K562 (cell line): ENCODE results near the gene GGT6. TPM values are rescaled to one million over a fixed set of nuclear protein-coding genes. Genes with fewer than 3 reads are reported as not detected.

Source experiments
- BCLAF1 ChIP-seq, 2 experiments: fragments of 450-650 bp in 1 of 2; IDR thresholded peaks; 2 replicates each; pipeline ENCODE4 v1.6.1; 2011 to 2017; ENCODE audit warnings: low read depth in 2 of 2, antibody characterized with exemption in 1 of 2, borderline replicate concordance in 1 of 2, low read length in 1 of 2, mild to moderate bottlenecking in 1 of 2, mixed read lengths in 1 of 2; ENCODE audit not compliant: control insufficient read depth in 1 of 2
- CBFB ChIP-seq: sonication (generic); formaldehyde crosslinking; IDR thresholded peaks from 2 replicates; pipeline ENCODE4 v1.4.0; 2020; ENCODE audit warnings: mild to moderate bottlenecking, missing genetic modification reagents
- EWSR1 ChIP-seq: fragments of 450-650 bp; IDR thresholded peaks from 2 replicates; pipeline ENCODE4 v1.6.1; 2018; ENCODE audit warnings: borderline replicate concordance, mild to moderate bottlenecking, low read depth, moderate library complexity; ENCODE audit not compliant: partially characterized antibody
- RBM39 ChIP-seq: fragments of 200-400 bp; formaldehyde crosslinking; optimal IDR thresholded peaks from 2 replicates; pipeline ENCODE3; 2018; ENCODE audit warnings: low read depth, low read length
- RREB1 ChIP-seq: fragments of 250-450 bp; sonication (Bioruptor Pico); IDR thresholded peaks from 2 replicates; pipeline ENCODE4 v1.4.0; 2020
- SMAD2 ChIP-seq: fragments of 150-350 bp; IDR thresholded peaks from 2 replicates; pipeline ENCODE4 v1.6.1; 2014; ENCODE audit warnings: low read depth, mild to moderate bottlenecking, low read length
- TFAP4 ChIP-seq: sonication (generic); formaldehyde crosslinking; IDR thresholded peaks from 2 replicates; pipeline ENCODE4 v1.8.0; 2022; ENCODE audit warnings: missing genetic modification reagents, mild to moderate bottlenecking, moderate library complexity, borderline replicate concordance
- THRA ChIP-seq: fragments of 450-650 bp; IDR thresholded peaks from 2 replicates; pipeline ENCODE4 v1.6.1; 2017; ENCODE audit warnings: mild to moderate bottlenecking, moderate library complexity
- ZBED1 ChIP-seq: IDR thresholded peaks from 2 replicates; pipeline ENCODE4 v1.6.1; 2014
- ZMIZ1 ChIP-seq, 2 experiments: fragments of 150-350 bp in 1 of 2; IDR thresholded peaks; 2 replicates each; pipeline ENCODE4 v1.6.1; 2012 to 2016; ENCODE audit warnings: low read depth in 2 of 2, low read length in 2 of 2, mild to moderate bottlenecking in 1 of 2, moderate library complexity in 1 of 2
- ZNF830 ChIP-seq: fragments of 250-450 bp; sonication (Bioruptor Pico); IDR thresholded peaks from 2 replicates; pipeline ENCODE4 v1.5.0; 2021; ENCODE audit warnings: mild to moderate bottlenecking
- polyA plus RNA-seq, 8 experiments: library from polyadenylated mRNA; depleted of rRNA in 4 of 8; stranded (reverse) in 5 of 8; unstranded in 3 of 8; fragments of >200 nt; fragmentation: Nextera tagmentation in 2 of 8; fragmentation: Illumina TruSeq in 1 of 8; extraction: Ambion mirVana in 2 of 8; extraction: Trizol in 1 of 8; gene quantifications; 2 replicates each; pipeline versions ENCODE4 v1.2.1 to v1.2.3, GENCODE V29; 2011 to 2014; ENCODE audit warnings: inconsistent platforms in 1 of 8, missing spikeins in 1 of 8
- total RNA-seq, 7 experiments: library from RNA; depleted of rRNA in 6 of 7; stranded (reverse); fragments of >200 nt in 6 of 7; fragmentation: Illumina TruSeq in 2 of 7; extraction: Trizol in 2 of 7; gene quantifications; 2 replicates each; pipeline versions ENCODE4 v1.2.1 to v1.2.3, GENCODE V29; 2011 to 2021; ENCODE audit warnings: low replicate concordance in 1 of 7

The GGT6 gene
- total and polyA plus RNA-seq, 9 of the 15 experiments (the other 6 are each of a cell fraction or from before 2014, with no cell fraction given): 0.09 TPM; not detected in 8

- no peak for TF ChIP-seq RBM39
- no peak for TF ChIP-seq TFAP4 (CRISPR knock-in tag)
- TF ChIP-seq ZNF830 (CRISPR knock-in tag): no peak
- no peak for TF ChIP-seq RREB1
- TF ChIP-seq ZBED1: no peak
- TF ChIP-seq SMAD2: no peak
- no peak for TF ChIP-seq CBFB (CRISPR knock-in tag)
- TF ChIP-seq EWSR1: no peak
- TF ChIP-seq ZMIZ1 (IDR thresholded peaks at IDR 0.05; ENCODE audit: low read depth in 2 of 2, low read length in 2 of 2): no peak
- no peak for TF ChIP-seq BCLAF1 (IDR thresholded peaks at IDR 0.05; ENCODE audit: borderline replicate concordance in 1 of 2, control insufficient read depth in 1 of 2, low read depth in 2 of 2, low read length in 1 of 2)
- no peak for TF ChIP-seq THRA
Observed at GRCh38 chr17:4590981-4591453, 30.6 kb upstream of the GGT6 start (continued).
